ENCODE results near the gene NHLRC4.

Gene NHLRC4

GRCh38 chr16:565419-566330 is 1.1 kb upstream of the NHLRC4 start:
- DNase-seq, result no peak

GRCh38 chr16:567373-568256 is 810 bp downstream of the NHLRC4 start:
- no peak for DNase-seq

DNA sequence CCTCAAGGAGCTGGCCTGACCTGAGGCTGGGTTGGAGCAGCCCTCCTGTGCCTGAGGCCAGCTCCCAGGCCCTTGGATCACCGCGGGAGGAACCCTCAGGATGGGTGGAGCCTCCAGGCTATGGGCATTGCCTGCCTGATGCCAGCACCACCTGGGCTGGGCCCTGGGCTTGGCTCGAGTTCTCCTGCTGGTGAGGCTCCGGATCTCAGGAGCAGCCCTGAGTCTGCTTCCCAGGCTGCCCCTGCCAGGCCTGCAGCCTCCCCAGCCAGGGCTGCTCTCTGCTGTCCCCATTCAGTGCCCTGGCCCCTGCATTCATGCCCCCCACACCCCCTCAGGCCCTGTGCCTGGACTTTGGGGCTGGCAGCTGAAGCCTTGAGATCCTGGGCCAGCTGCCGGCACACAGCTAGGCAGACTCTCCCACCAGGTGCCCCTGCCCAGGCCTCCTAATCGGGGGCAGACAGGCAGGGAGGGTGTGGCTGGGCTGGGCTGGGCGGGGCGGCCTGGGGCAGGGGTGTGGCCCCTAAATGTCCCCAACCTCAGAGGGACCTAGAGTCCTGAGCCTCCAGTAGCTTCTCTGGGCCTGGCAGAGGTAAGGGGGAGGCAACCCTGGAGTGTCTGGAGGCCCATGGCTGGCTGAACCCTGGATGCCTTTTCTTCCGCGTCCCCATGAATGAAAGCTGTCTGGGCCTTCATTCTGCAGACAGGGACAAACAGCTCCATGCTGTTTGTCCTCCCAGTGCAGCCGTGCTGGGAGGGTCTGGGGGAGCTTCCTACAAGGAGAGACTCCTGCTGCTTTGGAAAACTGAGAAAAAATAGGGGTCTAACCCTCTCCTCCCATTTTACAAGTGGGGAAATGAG is 1.8 kb downstream of the NHLRC4 start:
- DNase-seq, result no peak

DNA sequence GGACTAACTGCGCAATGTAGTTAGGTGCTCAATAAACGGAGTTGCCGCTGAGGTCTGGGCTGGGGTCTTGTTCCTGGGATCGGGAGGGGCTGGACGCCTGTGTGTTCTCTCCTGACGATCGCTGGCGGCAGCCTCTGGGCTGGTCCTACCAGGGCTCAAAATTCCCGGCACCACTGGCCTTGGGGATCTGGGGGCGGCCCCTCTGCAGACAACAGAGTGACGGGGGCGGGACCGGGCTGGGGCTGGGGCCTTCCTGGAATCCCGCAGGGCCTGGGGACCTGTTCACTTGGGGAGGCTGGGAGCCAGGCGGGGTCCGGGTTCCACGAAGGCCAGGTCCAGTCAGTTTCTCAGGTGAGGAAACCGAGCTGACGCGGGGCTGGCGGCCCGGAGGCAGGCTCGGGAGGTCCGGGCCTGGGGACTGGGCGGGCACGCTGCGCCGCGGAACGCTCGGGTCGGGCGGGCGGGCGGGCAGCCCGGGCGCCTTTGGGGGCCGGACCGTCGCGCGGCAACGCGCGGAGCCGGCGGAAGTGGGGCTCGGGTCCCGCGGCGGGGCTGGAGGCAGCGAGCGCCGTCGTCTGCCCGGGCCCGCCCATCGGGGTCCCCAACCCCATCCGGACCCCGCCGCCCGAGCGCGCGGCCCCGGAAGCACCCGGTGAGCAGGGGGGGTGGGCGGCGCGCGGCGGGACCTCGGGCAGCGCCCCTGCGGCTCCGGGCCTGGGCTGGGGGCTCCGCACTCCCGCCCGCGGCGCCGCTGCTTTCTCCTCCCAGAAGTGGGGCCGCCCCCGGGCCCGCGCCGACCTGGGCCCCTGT is 2.8 kb downstream of the NHLRC4 start, which contains the start of gene PIGQ:
Gene PIGQ (plus strand): TSS at position 524 of the 810 bp plus-strand sequence. CDS start 4,107 bp downstream, outside the sequence.
- peak in 48 of 56 donors; percentile 8 to 82 (median 48) for DNase-seq

- no peak for DNase-seq
Measured at GRCh38 chr16:572865-573650, 6.3 kb downstream of the NHLRC4 start.

GRCh38 chr16:574021-574760 is 7.4 kb downstream of the NHLRC4 start:
- no peak for DNase-seq

- no peak for DNase-seq
Measured at GRCh38 chr16:575354-576196, 8.8 kb downstream of the NHLRC4 start.

- no peak for DNase-seq
Measured at GRCh38 chr16:576197-576822, 9.5 kb downstream of the NHLRC4 start.

- no peak for DNase-seq
Measured at GRCh38 chr16:576823-577201, 10.0 kb downstream of the NHLRC4 start.

- no peak for DNase-seq
Measured at GRCh38 chr16:577796-578195, 11.0 kb downstream of the NHLRC4 start.

DNA sequence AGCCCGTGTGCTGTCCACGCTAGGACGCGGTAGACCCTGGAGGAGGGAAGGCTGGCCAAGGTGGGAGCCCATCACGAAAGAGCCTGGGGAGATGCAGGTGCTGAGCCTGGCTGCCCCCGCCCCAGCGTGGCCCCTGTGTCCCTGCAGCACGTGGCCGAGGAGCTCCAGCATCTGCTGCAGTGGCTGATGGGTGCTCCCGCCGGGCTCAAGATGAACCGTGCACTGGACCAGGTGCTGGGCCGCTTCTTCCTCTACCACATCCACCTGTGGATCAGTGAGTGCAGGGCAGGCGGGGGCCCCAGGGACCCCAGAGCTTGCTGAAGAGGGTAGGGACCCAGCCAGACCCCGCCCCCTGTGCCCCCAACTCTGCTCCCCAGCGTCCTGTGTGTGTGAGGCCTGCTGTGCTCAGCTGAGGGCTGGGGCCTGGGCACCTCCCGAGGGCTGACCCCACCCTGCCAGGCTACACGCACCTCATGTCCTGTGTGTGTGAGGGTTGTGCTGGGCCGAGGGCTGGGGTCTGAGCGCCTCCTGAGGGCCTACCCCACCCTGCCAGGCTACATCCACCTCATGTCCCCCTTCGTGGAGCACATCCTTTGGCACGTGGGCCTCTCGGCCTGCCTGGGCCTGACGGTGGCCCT is 11.5 kb downstream of the NHLRC4 start:
- DNase-seq, result no peak

- DNase-seq, result peak in 25 of 56 donors; percentile 7 to 61 (median 23)
Measured at GRCh38 chr16:578870-579405, 12.1 kb downstream of the NHLRC4 start.

DNA sequence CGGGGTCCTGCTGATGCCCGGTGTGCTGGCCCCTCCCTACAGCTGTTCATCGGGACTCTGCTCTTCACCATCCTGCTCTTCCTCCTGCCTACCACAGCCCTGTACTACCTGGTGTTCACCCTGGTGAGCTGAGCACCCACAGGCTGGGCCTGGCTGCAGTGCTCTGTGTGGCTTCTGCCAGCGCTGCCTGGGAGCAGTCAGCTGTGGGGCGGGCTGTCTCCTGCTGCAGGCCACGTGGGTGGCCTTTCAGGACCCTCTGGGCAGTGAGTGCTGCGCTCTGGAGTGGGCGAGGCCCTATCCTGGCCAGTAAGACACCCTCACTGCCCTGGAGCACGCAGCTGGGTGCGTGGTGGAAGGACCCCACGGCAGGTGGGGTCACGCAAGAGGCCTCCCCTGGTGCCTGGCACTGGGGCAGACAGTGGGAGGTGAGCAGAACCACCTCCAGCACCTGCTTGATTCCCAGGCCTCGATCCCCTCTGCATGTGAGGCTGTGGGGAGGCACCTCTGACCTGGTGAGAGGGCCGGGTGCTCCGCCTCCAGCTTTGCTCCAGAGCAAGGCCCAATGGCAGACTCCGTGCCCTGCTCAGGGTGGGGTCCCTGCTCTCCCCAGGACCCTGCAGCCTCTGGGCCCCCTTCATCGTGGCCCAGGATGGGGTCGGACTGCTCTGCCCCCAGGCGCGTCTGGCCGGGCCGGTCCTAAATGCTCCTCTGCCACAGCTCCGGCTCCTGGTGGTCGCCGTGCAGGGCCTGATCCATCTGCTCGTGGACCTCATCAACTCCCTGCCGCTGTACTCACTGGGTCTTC is 13.5 kb downstream of the NHLRC4 start:
- DNase-seq, result no peak

GRCh38 chr16:580946-581498 is 14.2 kb downstream of the NHLRC4 start:
- no peak for DNase-seq

DNA sequence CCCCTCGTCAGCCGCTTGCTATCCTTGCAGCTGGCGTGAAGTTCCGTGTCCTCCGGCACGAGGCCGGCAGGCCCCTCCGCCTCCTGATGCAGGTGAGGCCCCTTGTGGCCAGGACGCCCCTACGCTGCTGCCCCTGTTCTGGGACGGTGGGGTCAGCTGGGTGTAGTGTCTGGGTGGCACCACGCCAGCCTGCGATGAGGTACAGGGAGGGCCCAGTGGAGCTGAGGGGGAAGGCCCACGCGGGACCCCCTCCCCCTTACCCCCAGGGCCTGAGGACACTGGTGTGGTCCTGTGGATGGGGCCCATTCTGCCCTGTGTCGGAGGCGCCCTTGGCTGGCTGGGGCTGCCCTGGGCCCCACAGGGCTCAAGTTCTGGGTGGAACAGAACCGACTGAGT is 15.4 kb downstream of the NHLRC4 start:
- DNase-seq, result no peak
